NCI-H2196 (cell line): Measurements from ENCODE around the gene ST6GAL2.

ENCODE experiments used
- DNase-seq: peaks from one replicate; lab custom pipeline; 2025; ENCODE audit not compliant: unreplicated experiment; lab: John Stamatoyannopoulos, UW

The ST6GAL2 gene

GRCh38 chr2:106885971-106886915 lies at the start of gene ST6GAL2:
ST6GAL2 (minus strand) TSS chr2:106886167; CDS start chr2:106843977, 42,190 bp downstream.
- DNase-seq, result peak; percentile 11

GRCh38 chr2:106932644-106933043 lies 46.7 kb upstream of the ST6GAL2 start:
- no peak for DNase-seq

- no peak for DNase-seq
Measured at GRCh38 chr2:106931717-106932335, 45.9 kb upstream of the ST6GAL2 start.

GRCh38 chr2:106921451-106921850 lies 35.5 kb upstream of the ST6GAL2 start:
- DNase-seq, result no peak

GRCh38 chr2:106919012-106919411 lies 33.0 kb upstream of the ST6GAL2 start:
- no peak for DNase-seq

- no peak for DNase-seq
Measured at GRCh38 chr2:106904242-106904641, 18.3 kb upstream of the ST6GAL2 start.

GRCh38 chr2:106899786-106900530 lies 14.0 kb upstream of the ST6GAL2 start:
- no peak for DNase-seq

GRCh38 chr2:106894545-106894944 lies 8.6 kb upstream of the ST6GAL2 start:
- DNase-seq, result no peak

- DNase-seq, result no peak
Measured at GRCh38 chr2:106892048-106892447, 6.1 kb upstream of the ST6GAL2 start.

- no peak for DNase-seq
Measured at GRCh38 chr2:106890606-106891005, 4.6 kb upstream of the ST6GAL2 start.

GRCh38 chr2:106886916-106887758 lies 1.2 kb upstream of the ST6GAL2 start:
- peak; percentile 32 for DNase-seq

GRCh38 chr2:106885329-106885728 lies 638 bp downstream of the ST6GAL2 start:
- no peak for DNase-seq

GRCh38 chr2:106882673-106883072 lies 3.3 kb downstream of the ST6GAL2 start:
- DNase-seq, result no peak

GRCh38 chr2:106878206-106878605 lies 7.8 kb downstream of the ST6GAL2 start:
- no peak for DNase-seq

- no peak for DNase-seq
Measured at GRCh38 chr2:106876699-106877098, 9.3 kb downstream of the ST6GAL2 start.

GRCh38 chr2:106869512-106870275 lies 16.3 kb downstream of the ST6GAL2 start:
- DNase-seq, result no peak

- DNase-seq, result no peak
Measured at GRCh38 chr2:106868275-106868674, 17.7 kb downstream of the ST6GAL2 start.

GRCh38 chr2:106867196-106867953 lies 18.6 kb downstream of the ST6GAL2 start:
- no peak for DNase-seq

- DNase-seq, result no peak
Measured at GRCh38 chr2:106866641-106867040, 19.3 kb downstream of the ST6GAL2 start.
